Natural killer cell treated with Interleukin-12 subunit alpha and Interleukin-12 subunit beta and Interleukin-15 and Interleukin-18, amount 100 ng/mL, for 72 hours (primary cell): ENCODE results near the gene IVD. TPM values are rescaled to one million over a fixed set of nuclear protein-coding genes. Genes with fewer than 3 reads are reported as not detected.

Source experiments
- ATAC-seq, 2 donors: fragments of 150-1000 bp; cut with Tn5 transposase in 1 of 2; sonication (Bioruptor Pico), chemical (Tn5 transposase) in 1 of 2; 2 replicates each; pipeline ENCODE4 v1.10.0; 2021
- DNase-seq: peaks from one replicate; pipeline ENCODE4 v3.0.0; 2022; ENCODE audit warnings: low spot score
- H3K27ac Mint-ChIP-seq, 2 donors: 1 replicate in 1 of 2; 2 replicates in 1 of 2; pipeline ENCODE4 v1.8.0; 2022; ENCODE audit warnings: mixed read lengths in 2 of 2, mild to moderate bottlenecking in 1 of 2, moderate library complexity in 1 of 2
- H3K27me3 Mint-ChIP-seq, 2 donors: 1 replicate in 1 of 2; 2 replicates in 1 of 2; pipeline ENCODE4 v1.8.0; 2022; ENCODE audit warnings: mixed read lengths in 2 of 2
- H3K36me3 Mint-ChIP-seq: one replicate; pipeline ENCODE4 v1.8.0; 2022; ENCODE audit warnings: mixed read lengths
- H3K4me1 Mint-ChIP-seq, 2 donors: 1 replicate in 1 of 2; 2 replicates in 1 of 2; pipeline ENCODE4 v1.8.0; 2022; ENCODE audit warnings: low read depth in 2 of 2, mixed read lengths in 2 of 2, mild to moderate bottlenecking in 1 of 2
- H3K4me3 Mint-ChIP-seq: one replicate; pipeline ENCODE4 v1.8.0; 2022; ENCODE audit warnings: mixed read lengths
- H3K9me3 Mint-ChIP-seq: 2 replicates; pipeline ENCODE4 v1.8.0; 2022; ENCODE audit warnings: mixed read lengths
- total RNA-seq, 2 donors: library from RNA; stranded (reverse); gene quantifications; one replicate each; pipeline ENCODE4 v1.2.3, GENCODE V29; 2022

Gene IVD
- total RNA-seq, 2 donors from 2014 or later: 63.3 to 111 TPM

GRCh38 chr15:40456299-40456712 lies 50.7 kb downstream of the IVD start:
- Mint-ChIP-seq H3K4me1 (peaks cover 51% of the 10 kb centered on the region in 2 donors), H3K27me3 (no peaks in the 10 kb centered on the region), H3K27ac (peak overlapping the region in 1 of 2 donors; percentile 69), H3K4me3 (no peak overlapping the region), H3K36me3 (no peaks in the 10 kb centered on the region), H3K9me3 (no peaks in the 10 kb centered on the region)
- ATAC-seq (no peak), DNase-seq (no peak)

- ATAC-seq (no peak), DNase-seq (no peak)
- H3K9me3 Mint-ChIP-seq: no peaks in the 10 kb centered on the region
- H3K4me3 Mint-ChIP-seq: no peak overlapping the region
- H3K36me3 Mint-ChIP-seq: no peaks in the 10 kb centered on the region
- peak overlapping the region in 1 of 2 donors; percentile 69 for H3K27ac Mint-ChIP-seq
- no peaks in the 10 kb centered on the region for H3K27me3 Mint-ChIP-seq
- peaks cover 46 to 47% of the 10 kb centered on the region in 2 donors for H3K4me1 Mint-ChIP-seq
Observed at GRCh38 chr15:40456738-40457137, 51.1 kb downstream of the IVD start.

GRCh38 chr15:40458495-40459371 lies 53.1 kb downstream of the IVD start:
- peak in 1 of 2 donors; percentile 21 for ATAC-seq
- Mint-ChIP-seq H3K4me1 (peaks cover 26 to 27% of the 10 kb centered on the region in 2 donors), H3K9me3 (no peaks in the 10 kb centered on the region), H3K4me3 (no peak overlapping the region), H3K27ac (no peak overlapping the region), H3K27me3 (no peaks in the 10 kb centered on the region), H3K36me3 (no peaks in the 10 kb centered on the region)
- no peak for DNase-seq

GRCh38 chr15:40459391-40460015 lies 53.9 kb downstream of the IVD start:
- H3K4me3 Mint-ChIP-seq: no peak overlapping the region
- H3K9me3 Mint-ChIP-seq: no peaks in the 10 kb centered on the region
- no peak overlapping the region for H3K27ac Mint-ChIP-seq
- ATAC-seq: no peak
- H3K4me1 Mint-ChIP-seq: peaks cover 19% of the 10 kb centered on the region in 2 donors
- H3K36me3 Mint-ChIP-seq: no peaks in the 10 kb centered on the region
- H3K27me3 Mint-ChIP-seq: no peaks in the 10 kb centered on the region
- DNase-seq: no peak

- H3K36me3 Mint-ChIP-seq: no peaks in the 10 kb centered on the region
- no peak overlapping the region for H3K4me3 Mint-ChIP-seq
- no peak for ATAC-seq
- peaks cover 10 to 12% of the 10 kb centered on the region in 2 donors for H3K4me1 Mint-ChIP-seq
- H3K27me3 Mint-ChIP-seq: no peaks in the 10 kb centered on the region
- no peak overlapping the region for H3K27ac Mint-ChIP-seq
- DNase-seq: no peak
- no peaks in the 10 kb centered on the region for H3K9me3 Mint-ChIP-seq
Observed at GRCh38 chr15:40460404-40460803, 54.8 kb downstream of the IVD start.

- Mint-ChIP-seq H3K36me3 (no peaks in the 10 kb centered on the region), H3K4me1 (peaks cover 3 to 4% of the 10 kb centered on the region in 2 donors), H3K9me3 (no peaks in the 10 kb centered on the region)
Observed at GRCh38 chr15:40461958-40462357, 56.4 kb downstream of the IVD start.

GRCh38 chr15:40463279-40463678 lies 57.7 kb downstream of the IVD start:
- H3K27ac Mint-ChIP-seq: no peak overlapping the region
- peaks cover 0 to 3% of the 10 kb centered on the region in 2 donors for H3K4me1 Mint-ChIP-seq
- no peaks in the 10 kb centered on the region for H3K9me3 Mint-ChIP-seq
- no peak for DNase-seq
- H3K4me3 Mint-ChIP-seq: no peak overlapping the region
- H3K36me3 Mint-ChIP-seq: no peaks in the 10 kb centered on the region
- H3K27me3 Mint-ChIP-seq: no peaks in the 10 kb centered on the region
- no peak for ATAC-seq

More at GRCh38 chr15:40461958-40462357, 56.4 kb downstream of the IVD start:
- Mint-ChIP-seq H3K27me3 (no peaks in the 10 kb centered on the region), H3K4me3 (no peak overlapping the region), H3K27ac (no peak overlapping the region)
- no peak for ATAC-seq
- DNase-seq: no peak

- Mint-ChIP-seq H3K4me3 (no peak overlapping the region), H3K4me1 (peaks cover 0 to 3% of the 10 kb centered on the region in 2 donors), H3K27me3 (no peaks in the 10 kb centered on the region), H3K36me3 (no peaks in the 10 kb centered on the region), H3K27ac (no peak overlapping the region), H3K9me3 (no peaks in the 10 kb centered on the region)
- ATAC-seq (no peak), DNase-seq (no peak)
Observed at GRCh38 chr15:40463886-40464545, 58.4 kb downstream of the IVD start.

GRCh38 chr15:40464595-40465185 lies 59.1 kb downstream of the IVD start:
- no peaks in the 10 kb centered on the region for H3K9me3 Mint-ChIP-seq
- H3K36me3 Mint-ChIP-seq: no peaks in the 10 kb centered on the region
- ATAC-seq (no peak), DNase-seq (no peak)
- H3K27me3 Mint-ChIP-seq: no peaks in the 10 kb centered on the region
- no peak overlapping the region for H3K27ac Mint-ChIP-seq
- H3K4me3 Mint-ChIP-seq: no peak overlapping the region
- peaks cover 0 to 3% of the 10 kb centered on the region in 2 donors for H3K4me1 Mint-ChIP-seq

GRCh38 chr15:40465939-40466338 lies 60.3 kb downstream of the IVD start:
- H3K4me1 Mint-ChIP-seq: no peaks in the 10 kb centered on the region
- no peaks in the 10 kb centered on the region for H3K9me3 Mint-ChIP-seq
- ATAC-seq (no peak), DNase-seq (no peak)
- no peaks in the 10 kb centered on the region for H3K27me3 Mint-ChIP-seq
- H3K4me3 Mint-ChIP-seq: no peak overlapping the region
- no peaks in the 10 kb centered on the region for H3K36me3 Mint-ChIP-seq
- no peak overlapping the region for H3K27ac Mint-ChIP-seq

- no peaks in the 10 kb centered on the region for H3K27me3 Mint-ChIP-seq
- no peak overlapping the region for H3K4me3 Mint-ChIP-seq
- no peaks in the 10 kb centered on the region for H3K36me3 Mint-ChIP-seq
- H3K9me3 Mint-ChIP-seq: no peaks in the 10 kb centered on the region
- DNase-seq (no peak), ATAC-seq (no peak)
- peak overlapping the region in 1 of 2 donors; percentile 81 for H3K27ac Mint-ChIP-seq
- peaks cover 2 to 3% of the 10 kb centered on the region in 2 donors for H3K4me1 Mint-ChIP-seq
Observed at GRCh38 chr15:40466426-40467260, 61.0 kb downstream of the IVD start.

GRCh38 chr15:40467261-40467615 lies 61.6 kb downstream of the IVD start:
- no peaks in the 10 kb centered on the region for H3K27me3 Mint-ChIP-seq
- peaks cover 5 to 6% of the 10 kb centered on the region in 2 donors for H3K4me1 Mint-ChIP-seq
- H3K4me3 Mint-ChIP-seq: no peak overlapping the region
- no peaks in the 10 kb centered on the region for H3K36me3 Mint-ChIP-seq
- H3K27ac Mint-ChIP-seq: peak overlapping the region; percentile 18 to 81
- no peak for ATAC-seq
- no peaks in the 10 kb centered on the region for H3K9me3 Mint-ChIP-seq
- DNase-seq: no peak

GRCh38 chr15:40468898-40469331 lies 63.3 kb downstream of the IVD start:
- Mint-ChIP-seq H3K27me3 (no peaks in the 10 kb centered on the region), H3K36me3 (no peaks in the 10 kb centered on the region), H3K4me3 (no peak overlapping the region), H3K27ac (no peak overlapping the region), H3K4me1 (peaks cover 6 to 9% of the 10 kb centered on the region in 2 donors), H3K9me3 (no peaks in the 10 kb centered on the region)
- DNase-seq: no peak
- no peak for ATAC-seq
